ENCODE data around the gene OR9G4.

The OR9G4 gene

DNA sequence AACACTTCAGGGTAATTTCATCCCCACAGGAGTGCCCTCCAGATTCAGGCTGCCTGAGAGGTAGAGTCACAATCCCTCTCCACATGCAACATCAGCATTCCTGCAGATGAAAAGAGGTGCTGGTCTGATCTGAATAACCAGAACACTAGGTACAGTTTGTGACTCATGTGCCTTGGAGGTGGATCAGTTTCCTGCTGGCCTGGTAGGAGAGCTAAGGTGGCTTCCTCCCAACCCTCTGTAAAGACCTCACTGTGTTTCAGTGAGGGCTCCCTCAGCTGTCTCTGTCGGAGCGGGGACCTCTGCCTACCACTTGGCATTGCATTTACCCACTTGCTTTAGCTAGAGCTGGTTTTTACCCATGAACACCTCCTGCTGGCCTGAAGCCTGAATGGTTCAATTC lies 42.0 kb downstream of the OR9G4 start:
- no peak for FAIRE-seq
- DNase-seq (ENCODE audit: insufficient read length), result no peak
- TF ChIP-seq TAF1 (IDR thresholded peaks at IDR 0.05; ENCODE audit: borderline replicate concordance, low read depth, low read length), result no peak

DNA sequence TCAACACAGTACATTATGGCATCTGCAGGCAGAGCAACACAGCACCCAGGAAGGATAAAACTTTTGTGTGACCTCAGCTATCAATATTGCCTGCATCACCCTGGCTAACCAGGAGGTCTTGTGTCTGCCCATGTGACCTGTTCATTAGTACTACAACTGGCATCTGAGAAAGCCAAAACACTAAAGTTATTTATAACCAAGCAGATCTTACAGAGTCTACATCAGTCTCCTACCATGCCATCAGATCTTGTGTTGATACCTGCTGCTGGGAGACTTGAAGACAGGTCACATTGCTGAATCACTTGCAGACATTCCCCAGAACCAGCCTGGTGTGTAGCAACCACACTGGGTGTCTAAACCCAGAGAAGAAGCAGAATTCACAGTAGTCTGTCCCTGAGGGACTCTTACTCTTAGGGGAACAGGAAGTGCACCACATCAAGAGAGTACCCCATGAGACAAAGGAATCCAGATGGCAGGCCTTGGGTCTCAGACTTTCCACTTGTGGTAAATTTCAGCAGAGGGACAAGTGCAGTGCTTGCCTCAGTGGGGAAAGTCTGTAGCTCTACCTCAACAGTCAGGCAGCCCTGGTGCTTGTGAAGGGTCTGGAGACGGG lies 42.6 kb downstream of the OR9G4 start:
- TF ChIP-seq TAF1 (IDR thresholded peaks at IDR 0.05; ENCODE audit: borderline replicate concordance, low read depth, low read length) (no peak), POLR2AphosphoS5 (IDR thresholded peaks at IDR 0.05; ENCODE audit: low read depth, low read length) (no peak), POLR2A (IDR thresholded peaks at IDR 0.05; ENCODE audit: low read depth, low read length) (no peak)
- FAIRE-seq (no peak), DNase-seq (ENCODE audit: insufficient read length) (no peak)

DNA sequence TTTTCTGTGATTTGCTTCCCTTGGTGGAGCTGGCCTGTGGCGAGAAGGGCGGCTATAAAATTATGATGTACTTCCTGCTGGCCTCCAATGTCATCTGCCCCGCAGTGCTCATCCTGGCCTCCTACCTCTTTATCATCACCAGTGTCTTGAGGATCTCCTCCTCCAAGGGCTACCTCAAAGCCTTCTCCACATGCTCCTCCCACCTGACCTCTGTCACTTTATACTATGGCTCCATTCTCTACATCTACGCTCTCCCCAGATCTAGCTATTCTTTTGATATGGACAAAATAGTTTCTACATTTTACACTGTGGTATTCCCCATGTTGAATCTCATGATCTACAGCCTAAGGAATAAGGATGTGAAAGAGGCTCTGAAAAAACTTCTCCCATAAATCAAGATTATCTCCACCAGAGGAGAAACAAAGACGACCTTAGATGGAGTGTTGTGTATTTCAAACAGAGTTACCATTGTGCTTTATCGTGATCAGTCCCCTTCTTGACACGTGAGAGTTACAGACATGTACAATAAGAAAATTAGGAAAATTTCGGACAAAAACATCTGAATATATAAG lies 47.5 kb downstream of the OR9G4 start:
- DNase-seq (ENCODE audit: insufficient read length) (no peak), FAIRE-seq (peak; percentile 60)
- TF ChIP-seq POLR2A (IDR thresholded peaks at IDR 0.05; ENCODE audit: low read depth, low read length), result no peak
- no peak for TF ChIP-seq TAF1 (IDR thresholded peaks at IDR 0.05; ENCODE audit: borderline replicate concordance, low read depth, low read length)
- TF ChIP-seq POLR2AphosphoS5 (IDR thresholded peaks at IDR 0.05; ENCODE audit: low read depth, low read length), result no peak

DNA sequence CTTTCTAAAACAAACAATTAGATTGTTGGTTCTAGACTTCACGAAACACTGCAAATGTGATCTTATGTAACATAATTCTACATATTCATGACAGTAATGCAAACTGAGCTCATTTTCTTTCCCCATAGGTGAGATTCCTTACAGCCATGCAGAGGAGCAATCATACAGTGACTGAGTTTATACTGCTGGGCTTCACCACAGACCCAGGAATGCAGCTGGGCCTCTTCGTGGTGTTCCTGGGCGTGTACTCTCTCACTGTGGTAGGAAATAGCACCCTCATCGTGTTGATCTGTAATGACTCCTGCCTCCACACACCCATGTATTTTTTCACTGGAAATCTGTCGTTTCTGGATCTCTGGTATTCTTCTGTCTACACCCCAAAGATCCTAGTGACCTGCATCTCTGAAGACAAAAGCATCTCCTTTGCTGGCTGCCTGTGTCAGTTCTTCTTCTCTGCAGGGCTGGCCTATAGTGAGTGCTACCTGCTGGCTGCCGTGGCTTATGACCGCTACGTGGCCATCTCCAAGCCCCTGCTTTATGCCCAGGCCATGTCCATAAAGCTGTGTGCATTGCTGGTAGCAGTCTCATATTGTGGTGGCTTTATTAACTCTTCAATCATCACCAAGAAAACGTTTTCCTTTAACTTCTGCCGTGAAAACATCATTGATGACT lies 48.1 kb downstream of the OR9G4 start:
- DNase-seq (ENCODE audit: insufficient read length) (no peak), FAIRE-seq (peak; percentile 50)
- no peak for TF ChIP-seq POLR2AphosphoS5 (IDR thresholded peaks at IDR 0.05; ENCODE audit: low read depth, low read length)
- no peak for TF ChIP-seq POLR2A (IDR thresholded peaks at IDR 0.05; ENCODE audit: low read depth, low read length)
- no peak for TF ChIP-seq TAF1 (IDR thresholded peaks at IDR 0.05; ENCODE audit: borderline replicate concordance, low read depth, low read length)

DNA sequence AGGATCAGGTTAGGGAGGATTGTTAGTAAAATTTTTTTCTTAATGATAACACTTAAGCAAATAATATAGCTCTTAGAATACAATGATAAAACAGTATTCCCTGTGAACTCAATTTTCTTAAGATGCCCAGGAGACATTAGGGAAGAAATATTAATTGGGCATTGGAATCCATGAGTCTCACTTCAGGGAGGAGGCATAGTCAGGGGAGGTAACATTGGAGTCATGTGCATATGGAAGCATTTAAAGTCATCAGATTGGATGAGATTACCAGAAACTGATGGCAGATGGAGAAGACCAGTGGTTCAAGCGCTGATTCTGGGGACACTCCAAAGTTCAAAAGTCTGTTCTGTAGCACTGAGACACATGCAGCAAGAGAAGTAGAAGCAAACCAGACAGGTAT lies 49.7 kb downstream of the OR9G4 start, which contains the start of gene OR9G1:
Gene OR9G1 (plus strand): TSS at position 301 of the 400 bp plus-strand sequence. CDS start 1,293 bp downstream, outside the sequence.
- TF ChIP-seq POLR2A (IDR thresholded peaks at IDR 0.05; ENCODE audit: low read depth, low read length) (no peak), TAF1 (IDR thresholded peaks at IDR 0.05; ENCODE audit: borderline replicate concordance, low read depth, low read length) (no peak), POLR2AphosphoS5 (IDR thresholded peaks at IDR 0.05; ENCODE audit: low read depth, low read length) (no peak)
- DNase-seq (ENCODE audit: insufficient read length) (no peak), FAIRE-seq (no peak)

DNA sequence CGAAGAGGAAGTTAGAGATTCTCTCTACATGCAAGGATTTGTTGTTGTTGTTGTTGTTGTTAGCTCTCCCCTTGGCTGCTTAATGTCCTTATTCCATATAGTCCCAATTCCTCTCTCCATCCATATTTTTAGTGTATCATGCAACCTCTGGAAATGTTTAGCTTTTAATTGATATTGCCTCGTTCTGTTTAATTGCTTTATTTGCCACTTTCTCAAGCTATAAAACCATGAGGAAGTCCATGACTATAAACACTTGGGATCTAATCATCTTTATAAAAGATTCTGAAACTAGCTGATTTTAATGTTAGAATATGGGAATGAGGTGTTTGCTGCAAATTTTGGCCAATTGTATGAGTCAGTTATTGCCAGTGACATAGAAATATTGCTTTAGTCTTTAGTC lies 55.1 kb downstream of the OR9G4 start:
- TF ChIP-seq TAF1 (IDR thresholded peaks at IDR 0.05; ENCODE audit: borderline replicate concordance, low read depth, low read length), result no peak
- no peak for DNase-seq (ENCODE audit: insufficient read length)
- FAIRE-seq, result no peak

All from GM12892 (cell line).